ENCODE data around the gene TMEM222.

Gene TMEM222

GRCh38 chr1:27359822-27360158 is 37.8 kb downstream of the TMEM222 start:
- DNase-seq (ENCODE audit: low spot score), result no peak

GRCh38 chr1:27360159-27361043 is 38.4 kb downstream of the TMEM222 start:
- no peak for DNase-seq (ENCODE audit: low spot score)

- DNase-seq (ENCODE audit: low spot score), result no peak
Observed at GRCh38 chr1:27361044-27361402, 39.1 kb downstream of the TMEM222 start.

GRCh38 chr1:27361553-27361952 is 39.6 kb downstream of the TMEM222 start:
- no peak for DNase-seq (ENCODE audit: low spot score)

- no peak for DNase-seq (ENCODE audit: low spot score)
Observed at GRCh38 chr1:27363766-27364695, 42.1 kb downstream of the TMEM222 start.

- peak; percentile 79 for DNase-seq (ENCODE audit: low spot score)
Observed at GRCh38 chr1:27364696-27365371, 42.9 kb downstream of the TMEM222 start.

GRCh38 chr1:27365372-27366112 is 43.6 kb downstream of the TMEM222 start:
- peak; percentile 94 for DNase-seq (ENCODE audit: low spot score)

- peak; percentile 91 for DNase-seq (ENCODE audit: low spot score)
Observed at GRCh38 chr1:27366113-27366410, 44.1 kb downstream of the TMEM222 start.

GRCh38 chr1:27366411-27367159 is 44.6 kb downstream of the TMEM222 start, which contains the start of gene MAP3K6:
Gene MAP3K6, minus strand, starts transcription at chr1:27366961. Its CDS starts 364 bp downstream, at chr1:27366597.
- DNase-seq (ENCODE audit: low spot score), result peak; percentile 87

GRCh38 chr1:27367160-27367650 is 45.2 kb downstream of the TMEM222 start:
- DNase-seq (ENCODE audit: low spot score), result no peak

- no peak for DNase-seq (ENCODE audit: low spot score)
Observed at GRCh38 chr1:27368869-27369582, 47.1 kb downstream of the TMEM222 start.

- DNase-seq (ENCODE audit: low spot score), result no peak
Observed at GRCh38 chr1:27372022-27372807, 50.3 kb downstream of the TMEM222 start.

- no peak for DNase-seq (ENCODE audit: low spot score)
Observed at GRCh38 chr1:27372808-27373690, 51.1 kb downstream of the TMEM222 start.

- DNase-seq (ENCODE audit: low spot score), result no peak
Observed at GRCh38 chr1:27374362-27375086, 52.6 kb downstream of the TMEM222 start, which contains the start of gene FCN3. Gene FCN3, minus strand, starts transcription at chr1:27374824. Its CDS starts 6 bp downstream, at chr1:27374818.

GRCh38 chr1:27377760-27378495 is 56.0 kb downstream of the TMEM222 start:
- no peak for DNase-seq (ENCODE audit: low spot score)

- no peak for DNase-seq (ENCODE audit: low spot score)
Observed at GRCh38 chr1:27379564-27380122, 57.7 kb downstream of the TMEM222 start.

Data from ecto neural progenitor cell (in vitro differentiated cells).